CD4-positive, alpha-beta T cell treated with Interleukin-17A for 4 hours (primary cell): Measurements from ENCODE around the gene TUBGCP6.
A peak's percentile ranks its signal among the peaks of the same experiment; 100 is the strongest.

Experiments
- DNase-seq: peaks from one replicate; pipeline ENCODE4 v3.0.0-alpha.2; 2020; ENCODE audit warnings: mixed read lengths

TUBGCP6 gene

GRCh38 chr22:50190941-50191741 lies 53.7 kb downstream of the TUBGCP6 start:
- peak; percentile 86 for DNase-seq

- DNase-seq = peak; percentile 87
Observed at GRCh38 chr22:50190182-50190940, 54.5 kb downstream of the TUBGCP6 start.

- DNase-seq = no peak
Observed at GRCh38 chr22:50189849-50190181, 55.0 kb downstream of the TUBGCP6 start.

- DNase-seq = peak; percentile 39
Observed at GRCh38 chr22:50189184-50189848, 55.5 kb downstream of the TUBGCP6 start.

- no peak for DNase-seq
Observed at GRCh38 chr22:50188356-50188755, 56.5 kb downstream of the TUBGCP6 start.

- peak; percentile 30 for DNase-seq
Observed at GRCh38 chr22:50186761-50187523, 57.9 kb downstream of the TUBGCP6 start.

GRCh38 chr22:50186181-50186714 lies 58.6 kb downstream of the TUBGCP6 start:
- DNase-seq = peak; percentile 23

GRCh38 chr22:50185375-50186087 lies 59.3 kb downstream of the TUBGCP6 start, which contains the start of gene TRABD:
Gene TRABD (plus strand): TSS chr22:50185913. CDS start chr22:50193061, 7,148 bp downstream.
- peak; percentile 95 for DNase-seq

GRCh38 chr22:50184902-50185374 lies 59.9 kb downstream of the TUBGCP6 start:
- no peak for DNase-seq

GRCh38 chr22:50184004-50184901 lies 60.6 kb downstream of the TUBGCP6 start:
- no peak for DNase-seq

GRCh38 chr22:50183141-50183971 lies 61.5 kb downstream of the TUBGCP6 start:
- no peak for DNase-seq

GRCh38 chr22:50182176-50183081 lies 62.4 kb downstream of the TUBGCP6 start:
- no peak for DNase-seq

GRCh38 chr22:50180727-50181521 lies 63.9 kb downstream of the TUBGCP6 start:
- no peak for DNase-seq

GRCh38 chr22:50179937-50180726 lies 64.7 kb downstream of the TUBGCP6 start:
- DNase-seq = no peak

- DNase-seq = no peak
Observed at GRCh38 chr22:50178871-50179869, 65.7 kb downstream of the TUBGCP6 start.
